IMR-90 (cell line): Measurements from ENCODE around the gene H19. TPM values are rescaled to one million over a fixed set of nuclear protein-coding genes. Genes with fewer than 3 reads are reported as not detected.
A peak's percentile ranks its signal among the peaks of the same experiment; 100 is the strongest.

Experiments
- ATAC-seq: fragments of 200-7000 bp; cut with Tn5 transposase; 2 replicates; pipeline ENCODE4 v1.9.1; 2020; ENCODE audit warnings: low read depth, mild to moderate bottlenecking, moderate library complexity
- BruUV-seq: library from RNA; stranded (reverse); fragments of 400-500 nt; replicated peaks from 2 replicates; lab custom pipeline; 2021; lab: Mats Ljungman, UMichigan
- CTCF ChIA-PET: fragments of 300-600 bp; formaldehyde crosslinking; extraction: SDS; loops from one replicate; lab custom pipeline; 2021; ENCODE audit warnings: antibody characterized with exemption; lab: Yijun Ruan, JAX
- POLR2A ChIA-PET: fragments of 300-600 bp; sonication (Branson Sonifier 250); formaldehyde crosslinking; loops from one replicate; lab custom pipeline; 2022; ENCODE audit warnings: antibody characterized with exemption; ENCODE audit not compliant: unreplicated experiment; lab: Charles Lee
- DNase-seq: peaks from one replicate; pipeline ENCODE4 v3.0.0; 2013
- H2AFZ ChIP-seq: replicated peaks from 2 replicates; pipeline ENCODE3; 2013; ENCODE audit warnings: low read length, mild to moderate bottlenecking; ENCODE audit not compliant: poor library complexity
- H2AK5ac ChIP-seq: 2 replicates; pipeline ENCODE4 v1.6.1; 2013; ENCODE audit warnings: low read depth, low read length, inconsistent platforms
- H2AK9ac ChIP-seq: replicated peaks from 2 replicates; pipeline ENCODE3; 2013; ENCODE audit warnings: mild to moderate bottlenecking, low read depth, low read length, moderate library complexity; ENCODE audit not compliant: poor library complexity
- H2BK120ac ChIP-seq: 2 replicates; pipeline ENCODE4 v1.6.1; 2013; ENCODE audit warnings: low read depth, low read length, inconsistent platforms
- H2BK15ac ChIP-seq: 3 replicates; pipeline ENCODE4 v1.6.1; 2013; ENCODE audit warnings: low read depth, low read length, inconsistent platforms
- H2BK20ac ChIP-seq: 2 replicates; pipeline ENCODE4 v1.6.1; 2013; ENCODE audit warnings: low read depth, mild to moderate bottlenecking, inconsistent platforms, low read length, moderate library complexity
- H2BK5ac ChIP-seq: 2 replicates; pipeline ENCODE4 v1.6.1; 2013; ENCODE audit warnings: mild to moderate bottlenecking, low read depth, low read length, inconsistent platforms; ENCODE audit not compliant: poor library complexity, severe bottlenecking
- H3K14ac ChIP-seq: replicated peaks from 2 replicates; pipeline ENCODE4 v1.6.1; 2013; ENCODE audit warnings: low read depth, low read length, inconsistent platforms
- H3K18ac ChIP-seq: 2 replicates; pipeline ENCODE4 v1.6.1; 2013; ENCODE audit warnings: low read depth, low read length, control low read depth
- H3K23ac ChIP-seq: 2 replicates; pipeline ENCODE4 v1.6.1; 2013; ENCODE audit warnings: low read depth, low read length, inconsistent platforms
- H3K27ac ChIP-seq: 2 replicates; pipeline ENCODE4 v1.5.1; 2013; ENCODE audit warnings: mild to moderate bottlenecking, control low read depth, low read length; ENCODE audit not compliant: insufficient read depth
- H3K27me3 ChIP-seq: 2 replicates; pipeline ENCODE4 v1.6.1; 2013; ENCODE audit warnings: low read length; ENCODE audit not compliant: control insufficient read depth, insufficient read depth
- H3K36me3 ChIP-seq: 2 replicates; pipeline ENCODE4 v1.6.1; 2013; ENCODE audit warnings: low read length, mixed read lengths; ENCODE audit not compliant: control insufficient read depth, insufficient read depth
- H3K4ac ChIP-seq: 2 replicates; pipeline ENCODE4 v1.6.1; 2013; ENCODE audit warnings: low read depth, low read length, inconsistent platforms
- H3K4me1 ChIP-seq: 2 replicates; pipeline ENCODE4 v1.6.1; 2013; ENCODE audit warnings: low read length, mixed read lengths; ENCODE audit not compliant: control insufficient read depth, insufficient read depth
- H3K4me2 ChIP-seq: 2 replicates; pipeline ENCODE4 v1.6.1; 2013; ENCODE audit warnings: low read depth, mild to moderate bottlenecking, control low read depth, low read length, moderate library complexity
- H3K4me3 ChIP-seq: 2 replicates; pipeline ENCODE4 v1.5.1; 2013; ENCODE audit warnings: low read depth, mild to moderate bottlenecking, control low read depth, low read length, moderate library complexity; ENCODE audit not compliant: insufficient read depth
- H3K56ac ChIP-seq: 2 replicates; pipeline ENCODE4 v1.6.1; 2013; ENCODE audit warnings: low read length, inconsistent platforms; ENCODE audit not compliant: insufficient read depth; ENCODE audit errors: extremely low read depth
- H3K79me1 ChIP-seq, 2 experiments: 2 replicates each; pipeline ENCODE4 v1.6.1; 2013; ENCODE audit warnings: low read length in 2 of 2, inconsistent platforms in 1 of 2, low read depth in 1 of 2
- H3K9ac ChIP-seq: 2 replicates; pipeline ENCODE4 v1.6.1; 2013; ENCODE audit warnings: low read depth, low read length, control low read depth
- H3K9me1 ChIP-seq: 2 replicates; pipeline ENCODE4 v1.6.1; 2013; ENCODE audit warnings: low read length, inconsistent platforms; ENCODE audit not compliant: insufficient read depth
- H3K9me3 ChIP-seq: 2 replicates; pipeline ENCODE4 v1.6.1; 2013; ENCODE audit warnings: low read length; ENCODE audit not compliant: control insufficient read depth, insufficient read depth
- H4K20me1 ChIP-seq: 2 replicates; pipeline ENCODE4 v1.6.1; 2013; ENCODE audit warnings: low read length, inconsistent platforms; ENCODE audit not compliant: insufficient read depth
- H4K5ac ChIP-seq: 2 replicates; pipeline ENCODE4 v1.6.1; 2013; ENCODE audit warnings: mild to moderate bottlenecking, low read depth, low read length, control low read depth
- H4K8ac ChIP-seq, 2 experiments: 2 replicates each; pipeline ENCODE4 v1.6.1; 2013; ENCODE audit warnings: low read depth in 2 of 2, low read length in 2 of 2, control low read depth in 1 of 2, inconsistent platforms in 1 of 2
- H4K91ac ChIP-seq: 2 replicates; pipeline ENCODE4 v1.6.1; 2013; ENCODE audit warnings: low read depth, low read length, inconsistent platforms; ENCODE audit not compliant: insufficient read depth
- BHLHE40 ChIP-seq: fragments of 150-350 bp; IDR thresholded peaks from 2 replicates; pipeline ENCODE4 v1.6.1; 2016; ENCODE audit warnings: mild to moderate bottlenecking, low read depth, low read length
- CEBPB ChIP-seq: IDR thresholded peaks from 2 replicates; pipeline ENCODE4 v1.6.1; 2012; ENCODE audit warnings: low read depth, low read length, improper control_type of control experiment
- FOS ChIP-seq: fragments of 150-350 bp; IDR thresholded peaks from 2 replicates; pipeline ENCODE4 v1.6.1; 2016; ENCODE audit warnings: low read depth, low read length
- MXI1 ChIP-seq: IDR thresholded peaks from 2 replicates; pipeline ENCODE4 v1.6.1; 2012; ENCODE audit warnings: low read depth, mild to moderate bottlenecking, low read length, moderate library complexity, borderline replicate concordance
- NFE2L2 ChIP-seq: fragments of 150-350 bp; IDR thresholded peaks from 2 replicates; pipeline ENCODE4 v1.6.1; 2016; ENCODE audit warnings: low read depth, mild to moderate bottlenecking, low read length
- RAD21 ChIP-seq: IDR thresholded peaks from 2 replicates; pipeline ENCODE4 v1.6.1; 2012; ENCODE audit warnings: low read length, improper control_type of control experiment
- SMC3 ChIP-seq: fragments of 150-350 bp; IDR thresholded peaks from 2 replicates; pipeline ENCODE4 v1.6.1; 2016; ENCODE audit warnings: low read depth, mild to moderate bottlenecking, antibody characterized with exemption, low read length, moderate library complexity
- WGBS, 2 experiments: methylation state at CpG; one replicate each; pipeline versions ENCODE4 v1.1.5 to v1.1.7; 2013; ENCODE audit warnings: missing lambda C conversion rate in 2 of 2; ENCODE audit not compliant: insufficient read length in 1 of 2; ENCODE audit errors: extremely low coverage in 2 of 2; 5-methylcytosine and 5-hydroxymethylcytosine counted together
- dilution Hi-C: fragments of 300-500 bp; cut with HindIII; formaldehyde crosslinking; loops from one replicate; pipeline ENCODE4 v1.14.3; 2018; ENCODE audit warnings: low sequenced_read_pairs; ENCODE audit not compliant: unreplicated experiment
- in situ Hi-C: fragments of 300-500 bp; cut with MboI; formaldehyde crosslinking; loops from 3 replicates; pipeline ENCODE4 v1.14.3; 2019; ENCODE audit warnings: low sequenced_read_pairs, inconsistent platforms, mixed read lengths
- intact Hi-C: fragments of 100-400 bp; cut with micrococcal nuclease; formaldehyde crosslinking; loops from 2 replicates; pipeline ENCODE4 v1.10.0; 2022
- polyA plus RNA-seq, 3 experiments: library from polyadenylated mRNA; depleted of rRNA; stranded (reverse); fragments of >200 nt; gene quantifications; 2 replicates each; pipeline ENCODE4 v1.2.3, GENCODE V29; 2012; ENCODE audit warnings: low replicate concordance in 1 of 3
- total RNA-seq: library from RNA; depleted of rRNA; stranded (reverse); fragments of >200 nt; gene quantifications from 2 replicates; pipeline ENCODE4 v1.2.3, GENCODE V29; 2012
- TF ChIP-seq, protein P1 (sequence below): conservative IDR thresholded peaks from 2 replicates; pipeline ENCODE4 v1.5.1; 2012; ENCODE audit warnings: mild to moderate bottlenecking, low read depth, low read length, improper control_type of control experiment

Gene H19
- total and polyA plus RNA-seq, 2 of the 4 experiments (the other 2 are of a cell fraction): 0.41 TPM; not detected in 1

DNA sequence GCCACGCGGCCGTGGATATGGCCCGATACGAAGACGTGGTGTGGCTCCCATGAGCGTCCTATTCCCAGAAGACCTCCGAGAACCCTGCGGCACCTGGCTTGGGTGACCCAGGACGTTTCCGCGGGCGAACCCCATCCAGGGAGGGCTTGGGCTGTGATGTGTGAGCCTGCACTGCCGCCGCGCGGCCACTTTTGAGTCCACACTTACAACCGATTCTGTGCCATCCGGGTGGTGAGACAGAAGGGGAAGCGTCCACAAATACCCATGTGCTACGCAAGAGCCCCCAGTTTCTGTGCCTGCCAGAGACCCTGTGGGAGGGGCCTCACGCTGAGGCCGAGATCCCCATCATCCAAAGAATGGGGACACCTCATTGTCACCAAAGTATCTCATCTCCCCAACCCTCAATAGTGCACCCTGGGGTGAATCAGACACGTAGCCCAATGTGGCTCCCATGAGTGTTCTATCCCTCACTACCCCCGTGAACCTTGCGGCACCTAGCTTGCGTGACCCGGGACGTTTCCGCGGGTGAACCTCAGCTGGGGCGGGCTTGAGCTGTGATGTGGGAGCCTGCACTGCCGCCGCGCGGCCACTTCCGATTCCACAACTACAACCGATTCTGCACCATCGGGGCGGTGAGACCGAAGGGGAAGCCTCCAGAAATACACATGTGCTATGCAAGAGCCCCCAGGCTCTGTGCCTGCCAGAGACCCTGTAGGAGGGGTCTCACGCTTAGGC lies 4.6 kb upstream of the H19 start:
- H3K4me2 ChIP-seq: no peak overlapping the region
- no peak overlapping the region for H3K56ac ChIP-seq
- no peaks in the 10 kb centered on the region for H3K36me3 ChIP-seq
- no peak overlapping the region for H3K14ac ChIP-seq
- no peaks in the 10 kb centered on the region for H4K20me1 ChIP-seq
- no peak for TF ChIP-seq MXI1
- TF ChIP-seq CEBPB: no peak
- no peak for TF ChIP-seq BHLHE40
- TF ChIP-seq, protein P1, sequence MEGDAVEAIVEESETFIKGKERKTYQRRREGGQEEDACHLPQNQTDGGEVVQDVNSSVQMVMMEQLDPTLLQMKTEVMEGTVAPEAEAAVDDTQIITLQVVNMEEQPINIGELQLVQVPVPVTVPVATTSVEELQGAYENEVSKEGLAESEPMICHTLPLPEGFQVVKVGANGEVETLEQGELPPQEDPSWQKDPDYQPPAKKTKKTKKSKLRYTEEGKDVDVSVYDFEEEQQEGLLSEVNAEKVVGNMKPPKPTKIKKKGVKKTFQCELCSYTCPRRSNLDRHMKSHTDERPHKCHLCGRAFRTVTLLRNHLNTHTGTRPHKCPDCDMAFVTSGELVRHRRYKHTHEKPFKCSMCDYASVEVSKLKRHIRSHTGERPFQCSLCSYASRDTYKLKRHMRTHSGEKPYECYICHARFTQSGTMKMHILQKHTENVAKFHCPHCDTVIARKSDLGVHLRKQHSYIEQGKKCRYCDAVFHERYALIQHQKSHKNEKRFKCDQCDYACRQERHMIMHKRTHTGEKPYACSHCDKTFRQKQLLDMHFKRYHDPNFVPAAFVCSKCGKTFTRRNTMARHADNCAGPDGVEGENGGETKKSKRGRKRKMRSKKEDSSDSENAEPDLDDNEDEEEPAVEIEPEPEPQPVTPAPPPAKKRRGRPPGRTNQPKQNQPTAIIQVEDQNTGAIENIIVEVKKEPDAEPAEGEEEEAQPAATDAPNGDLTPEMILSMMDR: no peak
- TF ChIP-seq SMC3: no peak
- no peak for TF ChIP-seq NFE2L2
- no peak for TF ChIP-seq FOS
- no peak for TF ChIP-seq RAD21
- no peak overlapping the region for H4K91ac ChIP-seq
- no peaks in the 10 kb centered on the region for H3K79me1 ChIP-seq
- no peak overlapping the region for H2BK15ac ChIP-seq
- H3K23ac ChIP-seq: no peak overlapping the region
- no peaks in the 10 kb centered on the region for H3K9me1 ChIP-seq
- H2BK5ac ChIP-seq: no peak overlapping the region
- no peak overlapping the region for H2AK5ac ChIP-seq
- H3K4me3 ChIP-seq: no peak overlapping the region
- ATAC-seq (peak; percentile 66), DNase-seq (no peak)
- H3K9me3 ChIP-seq: no peaks in the 10 kb centered on the region
- H3K27me3 ChIP-seq: no peaks in the 10 kb centered on the region
- H2BK20ac ChIP-seq: no peak overlapping the region
- no peak overlapping the region for H3K27ac ChIP-seq
- no CpG with 5 or more reads among the region's 42 CpGs for WGBS, 2 experiments
- H4K5ac ChIP-seq: no peak overlapping the region
- ChIA-PET CTCF (interaction anchor here (0.8 to 2.1 kb wide), 8 partner anchors 47 to 349 kb away, joined by 3 to 16 read pairs (median 4); no protein-coding TSS in a partner anchor), POLR2A (no interaction called here)
- BruUV-seq: no TSS peak
- H3K18ac ChIP-seq: no peak overlapping the region
- H2AFZ ChIP-seq: no peak overlapping the region
- H3K9ac ChIP-seq: no peak overlapping the region
- no peak overlapping the region for H3K4ac ChIP-seq
- no peaks in the 10 kb centered on the region for H3K4me1 ChIP-seq
- in situ Hi-C loops (no loop called here), dilution Hi-C loops (no loop called here), intact Hi-C loops (no loop called here)
- H2AK9ac ChIP-seq: no peak overlapping the region
- H2BK120ac ChIP-seq: no peak overlapping the region
- no peak overlapping the region for H4K8ac ChIP-seq
